Endothelial cell of umbilical vein (primary cell): Measurements from ENCODE around the gene SLC19A1. TPM values are rescaled to one million over a fixed set of nuclear protein-coding genes. Genes with fewer than 3 reads are reported as not detected.

ENCODE experiments used
- BruUV-seq: library from RNA; stranded (reverse); fragments of 400-500 nt; replicated peaks from 2 replicates; lab custom pipeline; 2021; lab: Mats Ljungman, UMichigan
- CTCF ChIA-PET: fragments of 300-600, 350-600 bp; sonication (Branson Sonifier 250); formaldehyde crosslinking; loops from one replicate; lab custom pipeline; 2021; ENCODE audit warnings: antibody characterized with exemption, inconsistent platforms; lab: Charles Lee
- POLR2A ChIA-PET: fragments of 300-600, 350-600 bp; sonication (Branson Sonifier 250); formaldehyde crosslinking; loops from one replicate; lab custom pipeline; 2021; ENCODE audit warnings: antibody characterized with exemption, inconsistent platforms; lab: Charles Lee
- DNase-seq: peaks from one replicate; pipeline ENCODE4 v3.0.0-alpha.2; 2011; ENCODE audit warnings: low read depth, low spot score
- FAIRE-seq: peaks from 2 replicates; lab custom pipeline; 2011; peaks lifted over from hg19 to GRCh38; lab: Jason Lieb, UNC
- H2AFZ ChIP-seq: 2 replicates; pipeline ENCODE4 v1.6.0; 2012; ENCODE audit warnings: low read depth, low read length, control low read depth, inconsistent platforms
- H3K27ac ChIP-seq: 2 replicates; pipeline ENCODE4 v1.5.1; 2011; ENCODE audit warnings: low read depth, mild to moderate bottlenecking, control low read depth, low read length, moderate library complexity; ENCODE audit not compliant: insufficient read depth
- H3K27me3 ChIP-seq, 2 experiments: 2 replicates each; pipeline versions ENCODE4 v1.6.0 to v1.6.1; 2011; ENCODE audit warnings: low read length in 2 of 2, mixed read lengths in 1 of 2; ENCODE audit not compliant: control insufficient read depth in 2 of 2, insufficient read depth in 2 of 2
- H3K36me3 ChIP-seq, 2 experiments: 2 replicates in 1 of 2; 3 replicates in 1 of 2; pipeline ENCODE4 v1.5.1; 2011; ENCODE audit warnings: low read length in 2 of 2, mild to moderate bottlenecking in 1 of 2, moderate library complexity in 1 of 2; ENCODE audit not compliant: control insufficient read depth in 2 of 2, insufficient read depth in 2 of 2; ENCODE audit errors: extremely low read depth in 1 of 2
- H3K4me1 ChIP-seq: 3 replicates; pipeline ENCODE4 v1.5.1; 2011; ENCODE audit warnings: mild to moderate bottlenecking, low read length; ENCODE audit not compliant: control insufficient read depth, insufficient read depth; ENCODE audit errors: extremely low read depth
- H3K4me2 ChIP-seq: 2 replicates; pipeline ENCODE4 v1.6.1; 2011; ENCODE audit warnings: low read length, control low read depth, mixed read lengths; ENCODE audit not compliant: insufficient read depth
- H3K4me3 ChIP-seq, 3 experiments: fragments of 200-600 bp in 1 of 3; sonication (generic), shearing (Covaris generic) in 1 of 3; replicated peaks in 1 of 3; 2 replicates each; pipeline ENCODE4 v1.5.1; 2011 to 2016; ENCODE audit warnings: control low read depth in 3 of 3, low read length in 3 of 3, mild to moderate bottlenecking in 2 of 3, inconsistent platforms in 1 of 3, low read depth in 1 of 3, moderate library complexity in 1 of 3; ENCODE audit not compliant: insufficient read depth in 1 of 3
- H3K79me2 ChIP-seq: 2 replicates; pipeline ENCODE4 v1.6.0; 2012; ENCODE audit warnings: low read length, inconsistent platforms; ENCODE audit not compliant: control insufficient read depth, insufficient read depth
- H3K9ac ChIP-seq: replicated peaks from 2 replicates; pipeline ENCODE3; 2011; ENCODE audit warnings: low read length, control low read depth; ENCODE audit not compliant: insufficient read depth; ENCODE audit errors: extremely low read depth
- H3K9me1 ChIP-seq: replicated peaks from 3 replicates; pipeline ENCODE4 v1.6.0; 2011; ENCODE audit warnings: mild to moderate bottlenecking, low read length; ENCODE audit not compliant: control insufficient read depth, insufficient read depth; ENCODE audit errors: extremely low read depth
- H3K9me3 ChIP-seq: replicated peaks from 2 replicates; pipeline ENCODE4 v1.5.1; 2012; ENCODE audit warnings: low read length, inconsistent platforms; ENCODE audit not compliant: control insufficient read depth, insufficient read depth
- H4K20me1 ChIP-seq: replicated peaks from 2 replicates; pipeline ENCODE3; 2011; ENCODE audit warnings: mild to moderate bottlenecking, low read length; ENCODE audit not compliant: control insufficient read depth, insufficient read depth; ENCODE audit errors: extremely low read depth
- EZH2 ChIP-seq: IDR thresholded peaks from 2 replicates; pipeline ENCODE4 v1.6.1; 2012; ENCODE audit warnings: borderline replicate concordance, low read depth, mild to moderate bottlenecking, moderate library complexity, low read length, inconsistent platforms; ENCODE audit not compliant: severe bottlenecking
- FOS ChIP-seq: IDR thresholded peaks from 2 replicates; pipeline ENCODE4 v1.6.1; 2011; ENCODE audit warnings: mild to moderate bottlenecking, low read length, moderate library complexity, borderline replicate concordance; ENCODE audit not compliant: insufficient read depth
- GATA2 ChIP-seq: IDR thresholded peaks from 2 replicates; pipeline ENCODE4 v1.7.0; 2011; ENCODE audit warnings: low read depth, mild to moderate bottlenecking, moderate library complexity, mixed read lengths, low read length; ENCODE audit not compliant: insufficient read length, insufficient read depth
- JUN ChIP-seq: IDR thresholded peaks from 2 replicates; pipeline ENCODE4 v1.6.1; 2011; ENCODE audit warnings: borderline replicate concordance, low read depth; ENCODE audit not compliant: insufficient read length, insufficient read depth
- MYC ChIP-seq: IDR thresholded peaks from one replicate; pipeline ENCODE4 v1.6.1; 2011; ENCODE audit warnings: mild to moderate bottlenecking, low read depth, low read length
- POLR2A ChIP-seq: IDR thresholded peaks from 2 replicates; pipeline ENCODE4 v1.6.1; 2012; ENCODE audit warnings: low read depth, mild to moderate bottlenecking, control low read depth, low read length
- POLR2AphosphoS5 ChIP-seq: IDR thresholded peaks from 2 replicates; pipeline ENCODE4 v1.6.1; 2012; ENCODE audit warnings: low read depth, mild to moderate bottlenecking, control low read depth, low read length, moderate library complexity; ENCODE audit not compliant: insufficient read depth
- dilution Hi-C: fragments of 300-500 bp; cut with MboI; formaldehyde crosslinking; loops from one replicate; pipeline ENCODE4 v1.15.0; 2019; ENCODE audit warnings: low sequenced_read_pairs; ENCODE audit not compliant: extremely low pct_ligation_motif_present
- intact Hi-C: fragments of 100-400 bp; cut with micrococcal nuclease; formaldehyde crosslinking; loops from one replicate; pipeline ENCODE4 v1.10.0; 2022
- polyA plus RNA-seq, 4 experiments: library from polyadenylated mRNA; depleted of rRNA in 3 of 4; stranded (reverse) in 3 of 4; unstranded in 1 of 4; fragments of >200 nt; gene quantifications; 2 replicates each; pipeline versions ENCODE4 v1.2.1 to v1.2.3, GENCODE V29; 2011 to 2012; ENCODE audit warnings: missing spikeins in 1 of 4
- total RNA-seq: library from RNA; stranded (reverse); gene quantifications from 2 replicates; pipeline ENCODE4 v1.2.3, GENCODE V29; 2021
- TF ChIP-seq, protein P1 (sequence below): IDR thresholded peaks from 2 replicates; pipeline ENCODE4 v1.6.1; 2011; ENCODE audit not compliant: insufficient read depth, insufficient read length
- TF ChIP-seq, protein P2 (sequence below), 2 donors: IDR thresholded peaks; 1 replicate in 1 of 2; 2 replicates in 1 of 2; pipeline ENCODE4 v1.5.1; 2011; ENCODE audit warnings: low read length in 2 of 2, mild to moderate bottlenecking in 2 of 2, moderate library complexity in 2 of 2, control low read depth in 1 of 2, inconsistent platforms in 1 of 2, low read depth in 1 of 2; ENCODE audit not compliant: insufficient read depth in 1 of 2; ENCODE audit errors: extremely low read depth in 1 of 2

SLC19A1 gene
- total and polyA plus RNA-seq, 2 donors (not counting 3 experiments of a cell fraction or from before 2014, with no cell fraction given): 36.3 to 54.6 TPM

DNA sequence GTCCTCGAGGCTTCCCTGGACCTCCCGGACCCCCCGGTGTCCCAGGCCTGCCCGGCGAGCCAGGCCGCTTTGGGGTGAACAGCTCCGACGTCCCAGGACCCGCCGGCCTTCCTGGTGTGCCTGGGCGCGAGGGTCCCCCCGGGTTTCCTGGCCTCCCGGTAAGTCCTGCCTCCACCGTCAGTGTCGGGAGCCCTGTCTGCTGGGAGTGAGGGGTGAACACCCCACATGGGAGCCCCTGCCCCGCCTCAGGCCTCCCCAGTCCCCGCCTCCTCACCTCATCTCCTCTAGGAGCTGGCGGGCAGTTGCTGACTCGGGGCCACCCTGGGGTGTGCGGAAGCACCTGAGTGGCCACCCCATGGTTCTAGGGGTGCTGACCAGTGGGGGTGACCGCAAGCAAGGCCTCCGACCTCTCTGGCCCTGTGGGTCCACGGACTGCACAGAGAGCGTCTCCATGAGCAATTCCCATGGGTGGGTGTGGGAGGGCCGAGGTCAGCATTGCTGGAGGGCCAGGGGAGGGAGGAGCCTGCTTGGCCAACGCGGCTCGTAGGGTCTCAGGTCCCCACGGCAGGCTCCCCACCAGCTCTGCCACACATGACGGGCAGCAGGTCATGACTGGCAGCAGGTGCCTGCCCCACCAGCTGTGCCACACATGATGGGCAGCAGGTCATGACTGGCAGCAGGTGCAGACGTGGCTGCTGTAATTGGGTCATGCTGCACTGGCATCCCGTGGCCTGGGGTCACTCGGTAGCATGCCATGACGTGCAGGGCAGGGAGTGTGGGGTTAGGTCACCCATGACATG is 61.3 kb downstream of the SLC19A1 start:
- intact Hi-C loops (no loop called here), dilution Hi-C loops (no loop called here)
- Histone ChIP-seq H3K36me3 (peaks cover 0 to 47% of the 10 kb centered on the region in 2 experiments), H3K4me2 (no peak overlapping the region), H3K27me3 (no peaks in the 10 kb centered on the region), H4K20me1 (no peaks in the 10 kb centered on the region), H3K9ac (no peak overlapping the region), H2AFZ (no peak overlapping the region), H3K9me3 (no peaks in the 10 kb centered on the region), H3K79me2 (no peaks in the 10 kb centered on the region), H3K4me1 (peaks cover 6% of the 10 kb centered on the region), H3K4me3 (no peak overlapping the region), H3K9me1 (no peaks in the 10 kb centered on the region), H3K27ac (no peak overlapping the region)
- ChIA-PET CTCF (interaction anchor here (1.0 to 1.4 kb wide), 2 partner anchors 10 to 115 kb away, joined by 3 to 4 read pairs; no protein-coding TSS in a partner anchor), POLR2A (interaction anchor here (0.6 kb wide), 1 partner anchor 176 kb away, joined by 3 read pairs; no protein-coding TSS in a partner anchor)
- TF ChIP-seq GATA2 (no peak), MYC (no peak), JUN (no peak), POLR2A (no peak), EZH2 (no peak), FOS (no peak), POLR2AphosphoS5 (no peak)
- TF ChIP-seq, protein P1, sequence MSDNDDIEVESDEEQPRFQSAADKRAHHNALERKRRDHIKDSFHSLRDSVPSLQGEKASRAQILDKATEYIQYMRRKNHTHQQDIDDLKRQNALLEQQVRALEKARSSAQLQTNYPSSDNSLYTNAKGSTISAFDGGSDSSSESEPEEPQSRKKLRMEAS: no peak
- TF ChIP-seq, protein P2, sequence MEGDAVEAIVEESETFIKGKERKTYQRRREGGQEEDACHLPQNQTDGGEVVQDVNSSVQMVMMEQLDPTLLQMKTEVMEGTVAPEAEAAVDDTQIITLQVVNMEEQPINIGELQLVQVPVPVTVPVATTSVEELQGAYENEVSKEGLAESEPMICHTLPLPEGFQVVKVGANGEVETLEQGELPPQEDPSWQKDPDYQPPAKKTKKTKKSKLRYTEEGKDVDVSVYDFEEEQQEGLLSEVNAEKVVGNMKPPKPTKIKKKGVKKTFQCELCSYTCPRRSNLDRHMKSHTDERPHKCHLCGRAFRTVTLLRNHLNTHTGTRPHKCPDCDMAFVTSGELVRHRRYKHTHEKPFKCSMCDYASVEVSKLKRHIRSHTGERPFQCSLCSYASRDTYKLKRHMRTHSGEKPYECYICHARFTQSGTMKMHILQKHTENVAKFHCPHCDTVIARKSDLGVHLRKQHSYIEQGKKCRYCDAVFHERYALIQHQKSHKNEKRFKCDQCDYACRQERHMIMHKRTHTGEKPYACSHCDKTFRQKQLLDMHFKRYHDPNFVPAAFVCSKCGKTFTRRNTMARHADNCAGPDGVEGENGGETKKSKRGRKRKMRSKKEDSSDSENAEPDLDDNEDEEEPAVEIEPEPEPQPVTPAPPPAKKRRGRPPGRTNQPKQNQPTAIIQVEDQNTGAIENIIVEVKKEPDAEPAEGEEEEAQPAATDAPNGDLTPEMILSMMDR (IDR thresholded peaks at IDR 0.05; ENCODE audit: extremely low read depth in 1 of 2, insufficient read depth in 1 of 2, low read depth in 1 of 2, low read length in 2 of 2): no peak
- DNase-seq (no peak), FAIRE-seq (no peak)
- no TSS peak for BruUV-seq
